ENCODE data around the gene JMJD6.

DNA sequence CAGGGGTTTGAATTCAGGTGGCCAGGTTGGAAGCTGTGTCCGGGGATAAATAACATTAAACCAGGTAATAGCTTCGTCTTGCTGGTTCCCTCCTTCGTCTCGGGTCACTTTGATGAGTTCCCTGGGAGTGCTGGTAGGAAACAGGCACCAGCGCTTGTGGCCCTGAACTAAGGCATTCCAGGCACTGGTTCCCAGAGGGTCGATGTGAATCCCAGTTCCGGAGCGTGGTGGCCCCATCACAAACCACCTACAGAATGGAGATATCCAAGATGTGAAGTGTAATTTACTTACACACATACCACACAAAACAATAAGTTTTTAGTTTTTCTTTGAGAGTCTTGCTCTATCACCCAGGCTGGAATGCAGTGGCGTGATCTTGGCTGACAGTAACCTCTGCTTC is 2.6 kb downstream of the JMJD6 start:
- TF ChIP-seq POLR2AphosphoS5 (IDR thresholded peaks at IDR 0.05; ENCODE audit: low read depth, low read length): no peak
- TF ChIP-seq, protein P1, sequence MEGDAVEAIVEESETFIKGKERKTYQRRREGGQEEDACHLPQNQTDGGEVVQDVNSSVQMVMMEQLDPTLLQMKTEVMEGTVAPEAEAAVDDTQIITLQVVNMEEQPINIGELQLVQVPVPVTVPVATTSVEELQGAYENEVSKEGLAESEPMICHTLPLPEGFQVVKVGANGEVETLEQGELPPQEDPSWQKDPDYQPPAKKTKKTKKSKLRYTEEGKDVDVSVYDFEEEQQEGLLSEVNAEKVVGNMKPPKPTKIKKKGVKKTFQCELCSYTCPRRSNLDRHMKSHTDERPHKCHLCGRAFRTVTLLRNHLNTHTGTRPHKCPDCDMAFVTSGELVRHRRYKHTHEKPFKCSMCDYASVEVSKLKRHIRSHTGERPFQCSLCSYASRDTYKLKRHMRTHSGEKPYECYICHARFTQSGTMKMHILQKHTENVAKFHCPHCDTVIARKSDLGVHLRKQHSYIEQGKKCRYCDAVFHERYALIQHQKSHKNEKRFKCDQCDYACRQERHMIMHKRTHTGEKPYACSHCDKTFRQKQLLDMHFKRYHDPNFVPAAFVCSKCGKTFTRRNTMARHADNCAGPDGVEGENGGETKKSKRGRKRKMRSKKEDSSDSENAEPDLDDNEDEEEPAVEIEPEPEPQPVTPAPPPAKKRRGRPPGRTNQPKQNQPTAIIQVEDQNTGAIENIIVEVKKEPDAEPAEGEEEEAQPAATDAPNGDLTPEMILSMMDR (IDR thresholded peaks at IDR 0.05): no peak
- TF ChIP-seq, protein P2, sequence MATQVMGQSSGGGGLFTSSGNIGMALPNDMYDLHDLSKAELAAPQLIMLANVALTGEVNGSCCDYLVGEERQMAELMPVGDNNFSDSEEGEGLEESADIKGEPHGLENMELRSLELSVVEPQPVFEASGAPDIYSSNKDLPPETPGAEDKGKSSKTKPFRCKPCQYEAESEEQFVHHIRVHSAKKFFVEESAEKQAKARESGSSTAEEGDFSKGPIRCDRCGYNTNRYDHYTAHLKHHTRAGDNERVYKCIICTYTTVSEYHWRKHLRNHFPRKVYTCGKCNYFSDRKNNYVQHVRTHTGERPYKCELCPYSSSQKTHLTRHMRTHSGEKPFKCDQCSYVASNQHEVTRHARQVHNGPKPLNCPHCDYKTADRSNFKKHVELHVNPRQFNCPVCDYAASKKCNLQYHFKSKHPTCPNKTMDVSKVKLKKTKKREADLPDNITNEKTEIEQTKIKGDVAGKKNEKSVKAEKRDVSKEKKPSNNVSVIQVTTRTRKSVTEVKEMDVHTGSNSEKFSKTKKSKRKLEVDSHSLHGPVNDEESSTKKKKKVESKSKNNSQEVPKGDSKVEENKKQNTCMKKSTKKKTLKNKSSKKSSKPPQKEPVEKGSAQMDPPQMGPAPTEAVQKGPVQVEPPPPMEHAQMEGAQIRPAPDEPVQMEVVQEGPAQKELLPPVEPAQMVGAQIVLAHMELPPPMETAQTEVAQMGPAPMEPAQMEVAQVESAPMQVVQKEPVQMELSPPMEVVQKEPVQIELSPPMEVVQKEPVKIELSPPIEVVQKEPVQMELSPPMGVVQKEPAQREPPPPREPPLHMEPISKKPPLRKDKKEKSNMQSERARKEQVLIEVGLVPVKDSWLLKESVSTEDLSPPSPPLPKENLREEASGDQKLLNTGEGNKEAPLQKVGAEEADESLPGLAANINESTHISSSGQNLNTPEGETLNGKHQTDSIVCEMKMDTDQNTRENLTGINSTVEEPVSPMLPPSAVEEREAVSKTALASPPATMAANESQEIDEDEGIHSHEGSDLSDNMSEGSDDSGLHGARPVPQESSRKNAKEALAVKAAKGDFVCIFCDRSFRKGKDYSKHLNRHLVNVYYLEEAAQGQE (IDR thresholded peaks at IDR 0.05; ENCODE audit: insufficient read depth in 1 of 2, low read depth in 2 of 2, low read length in 1 of 2): no peak
